G401 (cell line): ENCODE measurements around the gene SH3BGRL2. TPM values are rescaled to one million over a fixed set of nuclear protein-coding genes. Genes with fewer than 3 reads are reported as not detected.

Source experiments
- DNase-seq: peaks from one replicate; pipeline ENCODE4 v3.0.0-alpha.2; 2015; ENCODE audit warnings: low spot score
- in situ Hi-C: cut with HindIII; loops from 2 replicates; pipeline ENCODE4 v1.10.0; 2016; ENCODE audit warnings: low sequenced_read_pairs, mixed read lengths
- total RNA-seq: library from RNA; depleted of rRNA; stranded (reverse); fragments of >200 nt; shearing (Covaris generic); gene quantifications from 2 replicates; pipeline ENCODE4 v1.2.3, GENCODE V29; 2014; rRNA removed

The SH3BGRL2 gene
- total RNA-seq: 26.0 and 40.8 TPM in 2 replicates

- in situ Hi-C loops: no loop called here
- peak; percentile 94 for DNase-seq
Observed at GRCh38 chr6:79630883-79631692, at the start of gene SH3BGRL2. Gene SH3BGRL2 (plus strand): TSS chr6:79631329. CDS start chr6:79631462, 133 bp downstream.

- DNase-seq: no peak
- in situ Hi-C loops: no loop called here
Observed at GRCh38 chr6:79584332-79584731, 46.8 kb upstream of the SH3BGRL2 start.

GRCh38 chr6:79586548-79586947 lies 44.6 kb upstream of the SH3BGRL2 start:
- in situ Hi-C loops: no loop called here
- no peak for DNase-seq

- in situ Hi-C loops: no loop called here
Observed at GRCh38 chr6:79589701-79590100, 41.4 kb upstream of the SH3BGRL2 start.

GRCh38 chr6:79597155-79597554 lies 34.0 kb upstream of the SH3BGRL2 start:
- in situ Hi-C loops: no loop called here
- DNase-seq: no peak

More at GRCh38 chr6:79589701-79590100, 41.4 kb upstream of the SH3BGRL2 start:
- no peak for DNase-seq

GRCh38 chr6:79598012-79598411 lies 33.1 kb upstream of the SH3BGRL2 start:
- DNase-seq: no peak
- in situ Hi-C loops: no loop called here

- peak; percentile 43 for DNase-seq
- in situ Hi-C loops: no loop called here
Observed at GRCh38 chr6:79599725-79600259, 31.3 kb upstream of the SH3BGRL2 start.

- in situ Hi-C loops: no loop called here
Observed at GRCh38 chr6:79600313-79600712, 30.8 kb upstream of the SH3BGRL2 start.

GRCh38 chr6:79600812-79601609 lies 30.1 kb upstream of the SH3BGRL2 start:
- DNase-seq: peak; percentile 47
- in situ Hi-C loops: no loop called here

More at GRCh38 chr6:79600313-79600712, 30.8 kb upstream of the SH3BGRL2 start:
- DNase-seq: peak; percentile 48

GRCh38 chr6:79602859-79603258 lies 28.3 kb upstream of the SH3BGRL2 start:
- in situ Hi-C loops: no loop called here
- peak; percentile 96 for DNase-seq

- DNase-seq: no peak
- in situ Hi-C loops: no loop called here
Observed at GRCh38 chr6:79604583-79605037, 26.5 kb upstream of the SH3BGRL2 start.

GRCh38 chr6:79605061-79605460 lies 26.1 kb upstream of the SH3BGRL2 start:
- no peak for DNase-seq
- in situ Hi-C loops: no loop called here

GRCh38 chr6:79605968-79606764 lies 25.0 kb upstream of the SH3BGRL2 start:
- in situ Hi-C loops: no loop called here
- peak; percentile 33 for DNase-seq

GRCh38 chr6:79607000-79607399 lies 24.1 kb upstream of the SH3BGRL2 start:
- in situ Hi-C loops: no loop called here
- DNase-seq: peak; percentile 30

- no peak for DNase-seq
Observed at GRCh38 chr6:79608334-79609224, 22.6 kb upstream of the SH3BGRL2 start.

GRCh38 chr6:79609225-79609595 lies 21.9 kb upstream of the SH3BGRL2 start:
- in situ Hi-C loops: no loop called here
- DNase-seq: no peak

More at GRCh38 chr6:79608334-79609224, 22.6 kb upstream of the SH3BGRL2 start:
- in situ Hi-C loops: no loop called here

- in situ Hi-C loops: no loop called here
- DNase-seq: no peak
Observed at GRCh38 chr6:79610306-79611009, 20.7 kb upstream of the SH3BGRL2 start.
